Stimulated activated CD4-positive, alpha-beta T cell treated with anti-CD3 and anti-CD28 coated beads, TNF-alpha, amount 100 ng/mL, for 4 hours (primary cell): Measurements from ENCODE around the gene NRBF2.
"Not testable (repeated sequence)": the region's sequence is repeated elsewhere in the genome, so short reads cannot be mapped to it uniquely, and the experiment has no call there.

ENCODE experiments used
- DNase-seq, 3 experiments: peaks; one replicate each; pipeline ENCODE4 v3.0.0-alpha.2; 2020; ENCODE audit warnings: low read depth in 3 of 3

Gene NRBF2

DNA sequence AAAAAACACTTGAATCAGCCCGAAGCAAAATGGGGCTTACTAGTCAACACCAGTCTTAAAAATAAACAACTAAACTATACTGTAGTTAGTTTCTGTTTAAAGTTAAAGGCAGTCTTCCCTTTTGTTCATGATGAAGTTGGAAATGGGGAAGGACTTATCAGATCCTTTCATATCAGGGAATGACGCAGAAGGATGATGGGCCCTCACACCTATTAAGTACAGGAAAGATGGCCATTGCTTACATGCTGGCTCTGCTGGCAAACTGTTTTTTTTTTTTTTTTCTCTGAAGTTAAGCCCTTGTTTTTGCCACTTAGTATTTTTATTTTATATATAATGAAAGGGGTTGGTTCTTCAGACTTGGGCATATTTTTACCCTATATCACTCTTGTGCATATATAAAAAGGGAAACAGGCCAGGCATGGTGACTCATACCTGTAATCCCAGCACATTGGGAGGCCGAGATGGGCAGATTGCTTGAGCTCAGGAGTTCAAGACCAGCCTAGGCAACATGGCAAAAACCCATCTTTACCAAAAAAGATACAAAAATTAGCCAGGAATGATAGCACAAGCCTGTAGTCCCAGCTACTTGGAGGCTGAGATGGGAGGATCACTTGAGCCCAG is 16.6 kb upstream of the NRBF2 start:
- no peak for DNase-seq

DNA sequence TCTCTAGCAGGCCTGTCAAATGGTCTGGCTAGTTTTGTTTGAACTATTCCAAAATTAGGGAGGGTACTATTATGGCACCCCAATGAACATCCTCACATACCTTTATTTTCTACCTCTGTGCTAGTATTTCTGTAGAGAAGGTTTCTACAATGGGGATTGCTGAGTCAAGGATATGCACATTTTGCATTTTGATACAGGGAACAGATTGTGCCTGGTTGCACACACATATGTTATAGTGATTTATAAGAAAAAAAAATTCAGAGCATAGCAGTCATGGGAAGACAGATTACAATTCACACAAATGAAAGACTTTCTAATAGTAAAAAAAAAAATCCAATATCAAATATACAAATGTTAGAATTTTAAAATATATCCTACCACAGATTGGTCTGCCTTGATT is 14.1 kb upstream of the NRBF2 start:
- DNase-seq = no peak

DNA sequence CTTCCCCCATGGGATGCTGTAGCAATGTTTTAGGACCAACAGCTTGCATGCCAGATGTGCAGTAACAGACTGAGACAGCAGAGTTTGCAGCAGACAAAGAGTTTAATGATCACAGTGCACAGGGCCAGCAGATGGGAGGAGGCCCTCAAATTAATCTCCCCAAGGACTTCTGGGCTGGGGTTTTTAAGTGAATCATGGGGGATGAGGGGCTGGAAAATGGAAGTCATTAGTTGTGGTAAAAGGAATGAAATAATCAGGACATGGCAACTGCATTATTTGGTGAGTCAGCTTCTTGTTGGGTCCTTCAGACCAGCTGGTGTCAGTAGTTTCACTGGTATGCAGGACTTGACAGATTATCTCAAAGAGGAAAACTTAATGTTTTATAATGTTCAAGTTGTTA is 12.6 kb upstream of the NRBF2 start:
- no peak for DNase-seq

DNA sequence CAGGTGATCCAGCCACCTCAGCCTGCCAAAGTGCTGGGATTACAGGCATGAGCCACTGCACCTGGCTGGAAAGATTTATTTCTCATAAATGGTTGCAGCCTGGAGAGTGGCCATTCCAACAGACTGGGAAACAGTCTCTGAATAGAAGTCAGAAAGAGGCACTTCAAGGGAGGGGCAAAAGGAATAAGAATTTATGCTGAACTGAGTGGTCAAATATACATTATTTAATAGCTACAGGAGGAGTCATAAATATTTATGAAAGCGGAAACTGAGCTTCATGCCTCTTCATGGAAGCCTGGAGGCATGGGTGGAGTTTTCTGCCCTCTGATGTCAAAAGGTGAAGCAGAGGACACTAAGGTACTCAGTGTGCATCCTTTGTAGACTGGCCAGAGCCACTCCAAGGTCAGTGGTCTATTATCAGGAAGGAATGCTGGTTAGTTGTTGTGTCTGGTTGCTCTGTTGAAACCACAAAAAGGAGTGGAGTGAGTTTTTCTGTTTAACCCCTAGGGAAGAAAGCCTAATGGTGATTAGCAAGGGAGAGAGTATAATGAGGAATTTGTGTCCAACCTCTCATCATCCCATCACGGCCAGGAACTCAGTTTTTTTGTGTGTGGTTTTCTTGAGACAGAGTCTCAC is 9.3 kb upstream of the NRBF2 start:
- no peak for DNase-seq

DNA sequence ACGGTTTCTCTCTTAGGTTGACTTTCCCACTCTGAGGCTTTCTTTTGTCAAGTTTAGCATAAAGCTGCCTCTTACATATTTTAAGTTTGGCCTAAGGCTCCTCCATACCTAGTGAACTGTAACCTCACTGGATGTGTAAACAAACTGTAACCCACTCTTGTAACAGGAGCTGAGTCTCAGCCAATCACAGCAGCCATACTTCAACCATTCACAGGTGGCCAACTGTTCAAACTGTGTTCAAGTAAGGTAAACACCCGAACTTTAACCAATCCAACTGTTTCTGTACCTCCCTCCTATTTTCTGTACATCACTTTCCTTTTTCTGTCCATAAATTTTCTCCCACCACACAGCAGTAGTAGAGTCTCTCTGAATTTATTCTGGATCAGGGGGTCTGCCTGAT is 7.7 kb upstream of the NRBF2 start:
- DNase-seq = no peak

DNA sequence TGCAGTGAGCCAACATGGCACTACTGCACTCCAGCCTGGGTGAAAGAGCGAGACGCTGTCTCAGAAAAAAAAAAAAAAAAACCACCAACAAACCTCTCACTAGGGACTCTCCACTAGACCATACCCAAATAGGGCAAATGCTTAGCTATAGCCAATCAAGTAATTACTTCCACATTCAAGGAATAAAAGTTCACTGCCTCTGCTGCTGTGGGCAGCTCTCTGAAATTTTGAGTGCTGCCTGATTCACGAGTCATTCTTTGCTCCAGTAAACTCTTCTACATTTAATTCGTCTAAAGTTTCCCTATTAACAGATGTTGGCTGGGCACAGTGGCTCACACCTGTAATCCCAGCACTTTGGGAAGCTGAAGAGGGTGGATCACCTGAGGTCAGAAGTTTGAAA is 4.7 kb upstream of the NRBF2 start:
- DNase-seq = no peak

DNA sequence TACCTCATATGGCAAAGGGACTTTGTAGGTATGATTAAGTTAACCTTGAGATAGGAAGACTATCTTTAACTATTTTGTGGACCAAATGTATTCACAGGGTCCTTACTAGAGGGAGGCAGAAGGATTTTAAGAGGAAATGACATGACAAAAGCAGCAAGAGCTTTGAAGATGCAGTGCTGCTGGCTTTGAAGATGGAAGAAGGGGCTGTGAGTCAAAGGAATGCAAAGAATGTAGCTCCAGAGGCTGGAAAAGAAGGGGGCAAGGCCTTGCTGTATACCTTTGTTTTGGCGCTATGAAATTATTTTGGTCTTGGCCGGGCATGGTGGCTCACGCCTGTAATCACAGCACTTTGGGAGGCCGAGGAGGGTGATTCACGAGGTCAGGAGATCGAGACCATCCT is 3.2 kb upstream of the NRBF2 start:
- no peak for DNase-seq

DNA sequence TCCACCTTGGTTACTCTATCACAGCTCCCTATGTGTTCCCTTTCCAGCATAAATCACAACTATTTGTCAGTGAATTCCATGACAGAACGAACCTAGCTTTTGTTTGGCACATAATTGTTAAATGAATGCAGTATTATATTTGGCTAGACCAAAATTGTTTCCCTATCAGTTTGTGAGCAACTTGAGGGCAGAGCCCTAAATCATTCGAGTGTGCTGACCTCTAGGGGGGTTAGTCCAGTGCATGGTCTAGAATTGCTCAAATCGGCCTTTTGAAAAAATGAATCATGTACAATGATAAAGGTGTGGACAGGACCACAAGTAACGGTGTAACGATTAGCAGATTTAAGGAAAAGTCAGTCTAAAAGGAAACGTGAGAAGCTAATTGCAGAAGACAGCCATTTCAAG is 475 bp upstream of the NRBF2 start:
- DNase-seq = no peak

DNA sequence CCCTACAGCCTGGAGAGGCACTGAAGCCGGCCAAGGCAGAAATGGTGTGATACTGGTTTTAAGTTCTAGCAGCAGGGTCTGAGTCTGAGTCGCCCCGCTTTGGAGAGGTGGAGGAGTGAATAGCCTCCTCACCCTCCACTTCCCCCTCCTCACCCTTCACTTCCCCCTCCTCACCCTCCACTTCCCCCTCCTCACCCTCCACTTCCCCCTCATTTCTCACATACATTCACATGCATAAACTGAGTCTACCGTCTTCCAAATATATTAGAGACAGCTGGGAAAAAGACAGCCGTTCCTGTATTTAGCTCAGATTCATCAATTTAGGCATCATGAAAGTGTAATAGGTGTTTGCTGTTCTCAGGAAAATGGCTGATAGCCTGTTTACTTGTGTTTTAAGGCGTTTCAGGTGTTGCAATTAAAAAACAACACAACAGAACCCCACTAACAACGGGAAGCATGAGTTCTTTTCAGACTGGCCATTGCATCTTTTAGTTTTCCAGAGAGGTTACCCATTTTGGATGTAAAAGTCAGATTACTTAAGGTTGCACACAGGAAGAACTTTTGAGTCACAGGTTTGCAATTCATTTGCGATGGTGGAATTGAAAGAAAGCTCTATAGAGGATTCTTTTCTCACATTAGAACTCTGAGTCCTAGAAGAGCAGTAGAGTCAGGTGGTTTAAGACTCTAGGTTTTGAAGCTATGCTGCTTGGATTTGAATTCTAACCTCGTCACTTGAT is 861 bp downstream of the NRBF2 start:
- DNase-seq = no peak

DNA sequence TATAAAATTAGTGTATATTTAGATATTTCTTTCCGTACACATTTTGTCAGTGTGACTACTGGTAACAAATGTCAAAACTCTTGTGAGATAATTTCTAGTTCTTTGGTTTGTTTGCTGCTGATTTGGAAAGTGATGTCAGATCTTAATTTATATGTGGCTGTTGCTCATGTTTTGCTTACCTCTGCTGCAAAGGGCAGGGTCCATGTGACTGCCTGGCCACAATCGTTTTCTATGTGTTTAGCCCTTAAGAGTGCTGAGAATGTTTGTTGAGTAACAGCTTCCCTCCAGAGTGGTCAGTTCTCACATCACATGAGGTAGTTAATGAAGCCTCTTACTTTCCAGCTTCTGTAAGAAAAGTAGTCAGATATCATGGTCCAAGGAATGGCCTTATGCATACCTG is 4.2 kb downstream of the NRBF2 start:
- no peak for DNase-seq

DNA sequence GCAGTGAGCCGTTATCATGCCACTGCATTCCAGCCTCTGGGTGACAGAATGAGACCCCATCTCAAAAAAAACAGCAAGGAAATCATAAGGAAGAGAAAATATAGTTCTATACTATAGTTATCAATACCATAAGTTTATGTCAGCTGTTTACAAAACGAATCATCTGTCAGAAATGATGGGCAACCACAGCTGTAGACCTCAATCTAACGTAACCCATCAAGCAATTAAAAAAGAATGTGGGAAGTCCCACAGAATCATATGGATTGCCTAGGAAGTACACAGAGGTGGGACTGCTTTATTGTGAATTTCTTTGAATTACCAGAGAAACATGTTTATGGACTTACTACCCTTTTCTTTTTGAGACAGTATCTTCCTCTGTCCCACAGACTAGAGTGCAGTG is 6.9 kb downstream of the NRBF2 start:
- DNase-seq = no peak

DNA sequence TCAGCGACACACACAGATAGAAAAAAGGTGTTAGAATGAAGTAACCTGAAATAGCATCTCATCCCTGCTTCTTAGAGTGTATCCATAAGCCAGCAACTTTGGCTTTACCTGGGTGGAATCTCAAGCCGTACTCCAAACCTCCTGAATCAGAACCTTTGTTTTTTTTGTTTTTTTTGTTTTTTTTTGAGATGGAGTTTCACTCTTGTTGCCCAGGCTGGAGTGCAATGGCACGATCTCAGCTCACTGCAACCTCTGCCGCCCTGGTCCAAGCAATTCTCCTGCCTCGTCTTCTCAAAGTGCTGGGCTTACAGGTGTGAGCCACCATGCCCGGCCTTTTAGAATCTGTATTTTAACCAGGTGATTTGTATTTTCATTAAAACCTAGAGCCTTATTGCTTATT is 9.0 kb downstream of the NRBF2 start:
- DNase-seq = no peak

DNA sequence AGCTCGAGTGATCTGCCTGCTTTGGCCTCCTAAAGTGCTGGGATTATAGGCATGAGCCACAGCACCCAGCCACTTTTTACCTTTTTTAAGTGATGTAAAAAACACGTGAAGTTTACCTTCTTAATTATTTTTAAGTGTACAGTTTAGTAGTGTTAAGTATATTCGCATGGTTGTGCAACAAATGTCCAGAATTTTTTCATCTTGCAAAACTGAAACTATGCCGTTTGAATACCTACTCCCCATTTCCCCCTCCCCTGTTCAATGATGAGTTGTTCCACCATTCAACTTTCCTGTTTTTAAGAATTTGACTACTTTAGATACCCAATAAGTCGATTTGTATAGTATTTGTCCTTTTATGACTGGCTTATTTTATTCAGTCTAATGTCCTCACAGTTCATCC is 10.9 kb downstream of the NRBF2 start:
- no peak for DNase-seq

DNA sequence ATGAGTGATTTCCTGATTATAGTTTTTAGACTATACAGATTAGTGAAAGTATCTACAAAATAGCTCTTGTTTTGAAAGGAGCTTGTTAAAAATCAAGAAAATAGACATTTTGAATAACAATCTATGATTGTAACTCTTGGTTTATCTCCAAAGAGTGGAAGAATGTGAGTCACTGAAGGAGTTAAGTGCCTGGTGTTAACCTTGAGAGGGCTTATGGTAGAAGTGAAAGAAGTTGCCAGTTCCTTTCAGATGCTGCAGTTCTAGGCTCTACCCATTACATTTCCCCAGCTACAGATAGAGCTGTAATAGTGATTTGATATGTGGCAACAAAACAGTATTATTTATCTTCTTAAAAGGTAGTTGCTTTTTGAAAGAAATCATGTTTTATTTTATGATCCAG is 12.7 kb downstream of the NRBF2 start:
- DNase-seq = no peak

DNA sequence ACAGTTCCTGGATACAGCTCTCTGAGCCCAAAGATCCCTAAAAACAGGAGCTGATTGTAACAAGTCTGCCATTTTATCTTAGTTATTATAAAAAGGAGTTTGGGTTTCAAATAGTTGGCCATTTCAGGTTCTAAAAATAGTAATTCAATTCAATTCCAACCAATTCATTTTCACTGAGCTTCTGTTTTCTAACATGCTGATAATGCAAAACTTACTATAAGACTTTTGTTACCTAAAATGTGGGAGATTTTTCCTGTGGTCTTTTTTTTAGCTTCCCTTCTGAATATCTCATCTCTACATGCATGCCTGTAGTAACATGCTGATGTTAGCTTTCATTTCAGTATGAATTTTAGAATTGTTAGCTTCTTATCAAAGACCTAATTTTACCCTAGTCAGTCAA is 13.4 kb downstream of the NRBF2 start:
- DNase-seq = no peak

DNA sequence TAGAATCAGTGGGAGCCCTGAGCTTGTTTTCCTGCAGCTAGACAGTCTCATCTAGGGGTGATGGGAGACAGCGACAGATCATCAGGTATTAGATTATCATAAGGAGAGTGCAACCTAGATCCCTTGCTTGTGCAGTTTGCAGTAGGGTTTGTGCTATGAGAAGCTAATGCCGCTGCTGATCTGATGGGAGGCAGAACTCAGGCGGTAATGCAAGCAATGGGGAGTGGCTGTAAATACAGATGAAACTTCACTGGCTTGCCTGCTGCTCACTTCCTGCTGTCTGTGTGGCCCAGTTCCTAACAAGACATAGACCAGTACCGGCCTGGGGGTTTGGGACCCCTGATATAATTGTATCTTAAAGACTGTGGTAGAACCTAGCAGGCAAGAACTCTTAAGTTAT is 17.6 kb downstream of the NRBF2 start:
- DNase-seq = no peak

DNA sequence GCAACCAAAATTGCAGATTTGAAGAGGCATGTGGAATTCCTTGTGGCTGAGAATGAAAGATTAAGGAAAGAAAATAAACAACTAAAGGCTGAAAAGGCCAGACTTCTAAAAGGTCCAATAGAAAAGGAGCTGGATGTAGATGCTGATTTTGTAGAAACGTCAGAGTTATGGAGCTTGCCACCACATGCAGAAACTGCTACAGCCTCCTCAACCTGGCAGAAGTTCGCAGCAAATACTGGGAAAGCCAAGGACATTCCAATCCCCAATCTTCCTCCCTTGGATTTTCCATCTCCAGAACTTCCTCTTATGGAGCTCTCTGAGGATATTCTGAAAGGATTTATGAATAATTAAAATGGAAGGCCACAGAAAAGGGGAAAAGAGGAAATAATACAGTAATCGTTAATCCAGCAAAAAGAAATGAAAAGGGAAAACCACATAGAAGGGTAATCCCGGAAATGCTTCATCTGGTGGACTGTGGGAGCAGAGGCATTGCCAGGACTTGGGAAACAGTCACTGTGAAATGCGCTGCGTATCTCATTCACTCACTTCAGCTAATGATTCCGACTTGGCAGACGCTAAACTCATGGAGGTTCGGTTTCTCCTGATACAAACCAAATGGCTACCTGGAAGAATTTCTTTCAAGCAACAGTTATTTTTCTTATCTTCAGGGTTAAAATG is 20.9 kb downstream of the NRBF2 start:
- not testable (repeated sequence) for DNase-seq

DNA sequence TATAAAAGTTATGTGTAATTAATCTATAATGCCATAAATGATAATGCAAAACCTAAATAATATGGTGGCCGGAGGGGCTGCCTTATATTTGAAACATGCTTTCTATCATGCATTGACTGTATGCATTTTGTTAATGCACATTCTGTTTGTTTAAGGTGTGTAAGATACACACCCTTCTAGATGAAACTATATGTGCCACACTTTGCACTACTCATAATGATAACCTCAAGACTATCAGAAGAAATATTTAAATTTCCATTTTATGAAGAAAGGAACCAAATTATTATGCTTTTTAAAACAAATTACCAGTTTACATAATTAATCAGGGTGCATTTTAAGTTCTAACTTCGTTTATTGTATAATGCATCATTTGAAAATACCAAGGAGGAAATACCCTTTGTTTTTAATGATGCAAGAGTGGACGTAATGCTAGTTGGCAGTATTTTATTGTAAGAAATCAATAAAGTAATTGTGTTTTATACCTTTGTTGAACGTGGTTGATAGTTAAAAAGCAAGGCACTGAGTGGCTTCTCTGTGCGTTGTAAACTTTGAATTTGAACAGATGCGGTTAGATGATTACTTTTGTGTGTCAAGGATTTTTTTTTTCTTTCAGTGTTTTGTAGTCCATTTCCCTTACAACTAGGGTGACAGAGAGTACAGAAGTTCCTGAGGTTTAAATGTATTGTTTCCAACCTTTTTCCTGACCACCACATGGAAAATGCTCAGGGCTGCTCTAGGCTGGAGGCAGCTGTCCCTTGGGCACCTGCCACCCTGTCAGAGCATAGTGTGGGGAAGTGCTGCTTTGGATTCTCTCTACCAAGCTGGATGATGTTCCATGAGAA is 21.6 kb downstream of the NRBF2 start:
- no peak for DNase-seq

DNA sequence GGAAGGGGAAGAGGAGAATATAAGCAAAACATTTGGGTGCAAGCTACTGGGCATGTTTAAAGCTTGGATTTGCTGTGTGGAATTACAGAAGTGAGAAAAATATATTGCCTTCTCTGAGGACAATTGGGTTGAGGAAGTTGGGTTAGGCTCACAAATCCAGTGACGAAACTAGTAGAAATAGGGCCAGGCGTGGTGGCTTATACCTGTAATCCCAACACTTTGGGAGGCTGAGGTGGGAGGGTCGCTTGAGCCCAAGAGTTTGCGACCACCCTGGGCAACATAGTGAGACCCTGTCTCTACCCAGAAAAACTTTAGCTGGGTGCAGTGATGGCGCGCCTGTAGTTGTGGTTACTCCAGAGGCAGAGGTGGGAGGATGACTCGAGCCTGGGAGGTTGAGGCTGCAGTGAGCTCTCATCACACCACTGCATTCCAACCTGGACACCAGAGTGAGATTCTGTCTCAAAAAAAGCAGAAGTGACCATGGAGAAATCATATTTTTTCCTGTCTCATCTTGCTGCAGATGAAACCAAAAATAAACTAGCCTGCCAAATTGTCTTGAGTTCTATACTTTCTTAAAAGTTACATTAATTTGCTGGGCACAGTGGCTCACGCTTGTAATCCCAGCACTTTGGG is 22.4 kb downstream of the NRBF2 start:
- no peak for DNase-seq

DNA sequence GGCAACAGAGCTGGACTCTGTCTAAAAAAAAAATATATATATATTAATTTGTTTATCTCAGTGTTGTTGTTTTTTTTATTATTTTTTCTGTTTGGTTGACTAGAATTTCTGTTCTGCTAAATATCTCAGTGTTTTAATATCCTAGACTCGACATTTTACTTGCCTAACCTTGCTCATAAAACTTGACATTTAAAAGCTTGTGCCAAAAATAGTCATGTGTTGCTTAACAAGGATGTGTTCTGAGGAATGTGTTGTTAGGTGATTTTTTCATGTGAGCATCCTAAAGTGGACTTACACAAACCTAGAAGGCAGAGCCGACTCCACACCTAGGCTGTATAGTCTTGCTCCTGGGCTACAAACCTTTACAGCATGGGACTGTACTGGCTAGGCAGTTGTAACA is 23.1 kb downstream of the NRBF2 start:
- DNase-seq = no peak

DNA sequence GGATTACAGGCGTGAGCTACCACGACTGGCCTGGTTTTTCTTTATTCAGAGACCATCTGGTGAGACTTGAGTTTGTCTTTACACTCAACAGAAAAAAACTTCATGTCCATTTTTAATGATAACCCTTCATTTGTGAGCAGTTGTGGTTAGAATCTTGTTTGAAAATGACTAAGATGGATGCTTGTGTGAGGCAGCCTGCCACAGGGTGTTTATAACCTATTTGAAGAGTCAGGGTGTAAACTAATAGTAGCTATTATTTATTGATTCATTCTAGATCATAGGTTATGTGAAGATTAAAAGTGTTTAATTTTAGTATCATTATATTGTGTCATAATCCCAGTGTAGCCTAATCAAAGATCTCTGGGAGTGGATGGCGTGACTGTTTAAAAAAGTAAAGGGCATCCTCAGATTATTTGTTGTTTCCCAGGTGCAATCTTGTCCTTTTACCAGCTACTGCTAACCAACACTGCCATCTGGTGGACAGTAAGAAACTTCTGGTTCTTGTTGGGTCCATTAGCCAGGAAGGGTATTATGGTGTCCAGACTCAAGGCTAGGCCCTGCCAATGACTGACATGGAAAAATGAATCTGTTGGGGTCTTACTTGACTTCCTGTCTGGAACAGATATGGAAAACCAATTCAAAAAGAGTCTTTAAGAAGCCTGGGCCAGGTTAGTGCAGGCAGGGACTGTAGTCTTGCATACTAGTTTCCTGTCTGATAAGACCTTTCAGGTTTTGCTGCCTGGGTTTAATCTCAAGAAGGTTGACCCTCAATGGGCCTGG is 24.9 kb downstream of the NRBF2 start:
- peak in 1 of 3 experiments; percentile 17 for DNase-seq
